ENCODE measurements around the gene GRK2. TPM values are rescaled to one million over a fixed set of nuclear protein-coding genes. Genes with fewer than 3 reads are reported as not detected.
A peak's percentile ranks its signal among the peaks of the same experiment; 100 is the strongest.

Gene GRK2
- total RNA-seq, 1 experiment from 2014 or later, result 92.6 TPM

DNA sequence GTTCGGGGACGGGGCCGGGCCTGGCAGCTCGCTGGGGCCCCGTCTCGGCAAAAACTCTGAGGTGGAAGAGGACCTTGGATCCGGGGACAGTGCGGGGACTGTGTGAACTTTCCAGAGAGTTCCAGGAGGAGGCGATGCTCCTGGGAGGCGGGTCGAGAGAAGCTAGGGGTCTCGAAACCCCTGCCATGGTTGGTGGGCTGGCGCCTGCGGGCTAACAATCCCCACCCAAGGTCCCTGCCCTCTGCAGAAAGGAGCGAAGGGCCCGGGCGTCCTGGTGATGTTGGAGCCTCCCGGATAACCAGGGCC lies 4.7 kb upstream of the GRK2 start:
- no peaks in the 10 kb centered on the region for H3K36me3 ChIP-seq (ENCODE audit: insufficient read depth, low read length, poor library complexity, severe bottlenecking)
- H3K27me3 ChIP-seq (replicated peaks; ENCODE audit: insufficient read depth, low read depth, low read length, poor library complexity), result no peaks in the 10 kb centered on the region
- intact Hi-C loops (cut with micrococcal nuclease; ENCODE audit: unreplicated experiment), result no loop called here
- no peak overlapping the region for H3K27ac ChIP-seq (ENCODE audit: low read depth, low read length, poor library complexity, severe bottlenecking)
- H3K9me3 ChIP-seq (ENCODE audit: low read depth, low read length, poor library complexity, severe bottlenecking), result no peaks in the 10 kb centered on the region
- H3K4me3 ChIP-seq (ENCODE audit: low read depth, low read length, poor library complexity, severe bottlenecking), result peak overlapping the region; percentile 38
- no TSS peak for BruUV-seq (replicated peaks)
- POLR2A ChIA-PET (ENCODE audit: low non-redundant PET), result interaction anchor here (0.7 kb wide), 1 partner anchor 368 kb away, joined by 3 read pairs; the partner anchor contains the start of gene NUDT8
- TF ChIP-seq, protein P1, sequence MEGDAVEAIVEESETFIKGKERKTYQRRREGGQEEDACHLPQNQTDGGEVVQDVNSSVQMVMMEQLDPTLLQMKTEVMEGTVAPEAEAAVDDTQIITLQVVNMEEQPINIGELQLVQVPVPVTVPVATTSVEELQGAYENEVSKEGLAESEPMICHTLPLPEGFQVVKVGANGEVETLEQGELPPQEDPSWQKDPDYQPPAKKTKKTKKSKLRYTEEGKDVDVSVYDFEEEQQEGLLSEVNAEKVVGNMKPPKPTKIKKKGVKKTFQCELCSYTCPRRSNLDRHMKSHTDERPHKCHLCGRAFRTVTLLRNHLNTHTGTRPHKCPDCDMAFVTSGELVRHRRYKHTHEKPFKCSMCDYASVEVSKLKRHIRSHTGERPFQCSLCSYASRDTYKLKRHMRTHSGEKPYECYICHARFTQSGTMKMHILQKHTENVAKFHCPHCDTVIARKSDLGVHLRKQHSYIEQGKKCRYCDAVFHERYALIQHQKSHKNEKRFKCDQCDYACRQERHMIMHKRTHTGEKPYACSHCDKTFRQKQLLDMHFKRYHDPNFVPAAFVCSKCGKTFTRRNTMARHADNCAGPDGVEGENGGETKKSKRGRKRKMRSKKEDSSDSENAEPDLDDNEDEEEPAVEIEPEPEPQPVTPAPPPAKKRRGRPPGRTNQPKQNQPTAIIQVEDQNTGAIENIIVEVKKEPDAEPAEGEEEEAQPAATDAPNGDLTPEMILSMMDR (conservative IDR thresholded peaks at IDR 0.05; ENCODE audit: low read depth, low read length), result peak; percentile 50
- no peak for TF ChIP-seq EZH2 (IDR thresholded peaks at IDR 0.05; ENCODE audit: borderline replicate concordance, low read depth, low read length, poor library complexity, severe bottlenecking)
- CTCF ChIA-PET, result interaction anchor here (0.6 to 3.2 kb wide), 9 partner anchors 9 to 145 kb away, joined by 3 to 76 read pairs (median 5); no protein-coding TSS in a partner anchor
- no peak for DNase-seq (ENCODE audit: low spot score)
- H3K4me1 ChIP-seq (ENCODE audit: insufficient read depth, low read length, poor library complexity, severe bottlenecking), result peaks cover 22% of the 10 kb centered on the region

DNA sequence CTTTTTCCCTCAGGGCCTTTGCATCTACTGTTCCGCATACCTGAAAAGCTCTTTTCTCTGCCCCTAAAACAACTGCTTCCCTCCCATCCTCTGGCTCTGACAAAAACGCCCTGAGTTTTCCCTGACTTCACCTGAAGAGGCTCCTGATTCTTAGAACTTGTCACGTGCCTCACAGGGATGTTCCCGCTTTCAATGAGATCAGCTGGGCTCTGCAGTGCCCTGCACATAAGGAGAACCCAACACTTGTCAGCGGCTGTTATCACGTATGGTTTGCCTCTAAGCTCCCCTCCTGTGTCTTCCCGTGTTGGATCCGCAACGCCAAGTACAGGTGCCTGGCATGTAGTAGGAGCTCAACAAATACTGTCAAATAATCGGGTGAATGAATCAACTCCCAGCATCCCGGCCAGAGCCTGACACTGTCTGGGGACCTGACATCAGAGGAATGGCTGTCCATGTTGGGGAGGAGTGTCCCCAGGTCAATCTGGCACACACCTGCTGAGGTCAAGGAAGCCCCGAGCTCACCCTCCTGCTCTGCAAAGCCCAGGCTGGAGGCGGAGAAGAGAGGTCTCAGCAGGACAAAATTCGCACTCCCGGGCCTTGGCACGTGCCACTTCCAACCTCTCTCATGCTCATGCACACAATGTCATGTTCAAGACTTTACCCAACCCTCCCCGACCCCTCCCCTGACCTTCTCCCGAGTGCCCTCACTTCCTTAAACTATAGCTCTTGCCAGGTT lies 4.2 kb upstream of the GRK2 start:
- TF ChIP-seq, protein P1 (conservative IDR thresholded peaks at IDR 0.05; ENCODE audit: low read depth, low read length), result no peak; the same call in 1 of the 2 replicates
- no peak for TF ChIP-seq EZH2 (IDR thresholded peaks at IDR 0.05; ENCODE audit: borderline replicate concordance, low read depth, low read length, poor library complexity, severe bottlenecking)
- ChIA-PET POLR2A (ENCODE audit: low non-redundant PET) (interaction anchor here (0.6 to 0.7 kb wide), 2 partner anchors 368 to 1291 kb away, joined by 3 to 4 read pairs; partner anchors contain the start of gene NUDT8), CTCF (interaction anchor here (0.6 to 3.2 kb wide), 9 partner anchors 8 to 145 kb away, joined by 3 to 76 read pairs (median 6); no protein-coding TSS in a partner anchor)
- Histone ChIP-seq H3K4me3 (ENCODE audit: low read depth, low read length, poor library complexity, severe bottlenecking) (peak overlapping the region; percentile 38), H3K4me1 (ENCODE audit: insufficient read depth, low read length, poor library complexity, severe bottlenecking) (peaks cover 22% of the 10 kb centered on the region), H3K9me3 (ENCODE audit: low read depth, low read length, poor library complexity, severe bottlenecking) (no peaks in the 10 kb centered on the region), H3K27me3 (replicated peaks; ENCODE audit: insufficient read depth, low read depth, low read length, poor library complexity) (no peaks in the 10 kb centered on the region), H3K27ac (ENCODE audit: low read depth, low read length, poor library complexity, severe bottlenecking) (no peak overlapping the region), H3K36me3 (ENCODE audit: insufficient read depth, low read length, poor library complexity, severe bottlenecking) (no peaks in the 10 kb centered on the region)
- no TSS peak for BruUV-seq (replicated peaks)
- no peak for DNase-seq (ENCODE audit: low spot score)
- intact Hi-C loops (cut with micrococcal nuclease; ENCODE audit: unreplicated experiment), result loop anchor here (1.0 to 2.0 kb wide), 2 partner anchors 55 to 121 kb away; no protein-coding TSS in a partner anchor

DNA sequence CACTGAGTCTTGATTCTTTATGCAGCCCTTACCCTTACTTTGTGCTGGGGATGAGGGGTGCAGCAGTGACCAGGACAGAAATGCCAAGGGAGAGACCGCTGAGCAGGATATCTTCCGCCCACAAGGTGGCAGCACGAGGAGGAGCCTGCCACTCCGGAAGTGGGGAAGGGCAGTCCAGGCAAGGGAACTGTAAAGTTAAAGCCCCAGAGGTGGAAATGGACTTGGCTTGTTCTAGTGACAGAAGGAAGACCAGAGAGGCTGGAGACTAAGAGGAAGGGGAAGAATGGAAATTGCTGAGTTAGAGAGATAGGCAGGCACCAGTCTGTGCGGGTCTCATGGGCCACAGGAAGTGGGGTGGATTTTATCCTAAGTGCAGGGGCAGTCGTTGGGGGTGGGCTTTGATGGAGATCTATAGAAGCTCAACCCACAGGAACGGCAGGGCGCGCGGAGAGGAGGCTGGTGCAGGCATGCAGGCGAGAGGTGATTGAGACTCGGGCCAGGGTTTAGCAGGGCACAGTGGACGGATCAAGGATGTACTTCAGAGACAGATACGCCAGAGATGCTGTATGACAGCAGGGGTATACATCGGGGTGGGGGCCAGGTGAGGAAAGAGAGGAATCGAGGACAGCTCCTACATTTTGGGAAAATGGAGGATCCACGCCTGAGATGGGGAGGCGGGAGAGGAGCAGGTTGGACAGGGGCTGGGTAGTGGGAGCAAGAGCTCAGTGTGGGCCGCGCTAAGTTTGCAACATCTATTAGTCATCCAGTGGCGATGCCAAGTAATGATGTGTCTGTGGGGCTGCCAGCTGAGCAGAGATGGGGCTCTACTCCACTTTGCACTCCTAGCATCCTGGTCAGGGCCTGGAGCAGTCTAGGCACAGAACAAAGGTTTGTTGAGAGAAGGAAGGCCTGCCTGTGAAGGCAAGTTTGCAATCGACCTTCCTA lies 3.3 kb upstream of the GRK2 start:
- H3K27me3 ChIP-seq (replicated peaks; ENCODE audit: insufficient read depth, low read depth, low read length, poor library complexity), result no peaks in the 10 kb centered on the region

More for the DNA sequence above, 3.3 kb upstream of the GRK2 start:
- Histone ChIP-seq H3K4me1 (ENCODE audit: insufficient read depth, low read length, poor library complexity, severe bottlenecking) (peaks cover 30% of the 10 kb centered on the region), H3K9me3 (ENCODE audit: low read depth, low read length, poor library complexity, severe bottlenecking) (no peaks in the 10 kb centered on the region), H3K4me3 (ENCODE audit: low read depth, low read length, poor library complexity, severe bottlenecking) (no peak overlapping the region), H3K36me3 (ENCODE audit: insufficient read depth, low read length, poor library complexity, severe bottlenecking) (peaks cover 4% of the 10 kb centered on the region), H3K27ac (ENCODE audit: low read depth, low read length, poor library complexity, severe bottlenecking) (no peak overlapping the region)
- CTCF ChIA-PET, result interaction anchor here (0.6 to 3.2 kb wide), 7 partner anchors 7 to 146 kb away, joined by 5 to 76 read pairs (median 8); no protein-coding TSS in a partner anchor
- DNase-seq (ENCODE audit: low spot score), result peak; percentile 90
- POLR2A ChIA-PET (ENCODE audit: low non-redundant PET), result interaction anchor here (0.6 kb wide), 2 partner anchors 20 to 1290 kb away, joined by 3 to 4 read pairs; no protein-coding TSS in a partner anchor
- no TSS peak for BruUV-seq (replicated peaks)
- intact Hi-C loops (cut with micrococcal nuclease; ENCODE audit: unreplicated experiment), result loop anchor here (1.0 to 2.0 kb wide), 2 partner anchors 54 to 120 kb away; no protein-coding TSS in a partner anchor
- TF ChIP-seq EZH2 (IDR thresholded peaks at IDR 0.05; ENCODE audit: borderline replicate concordance, low read depth, low read length, poor library complexity, severe bottlenecking), result no peak
- TF ChIP-seq, protein P1 (conservative IDR thresholded peaks at IDR 0.05; ENCODE audit: low read depth, low read length), result peak; percentile 99

Measured in A673 (cell line).